NCI-H146 treated with DMSO at 0.1 percent for 48 hours (cell line): Measurements from ENCODE around the gene COPS6.

Experiments used
- DNase-seq: peaks from one replicate; lab custom pipeline; 2025; ENCODE audit not compliant: unreplicated experiment; lab: John Stamatoyannopoulos, UW

Gene COPS6

DNA sequence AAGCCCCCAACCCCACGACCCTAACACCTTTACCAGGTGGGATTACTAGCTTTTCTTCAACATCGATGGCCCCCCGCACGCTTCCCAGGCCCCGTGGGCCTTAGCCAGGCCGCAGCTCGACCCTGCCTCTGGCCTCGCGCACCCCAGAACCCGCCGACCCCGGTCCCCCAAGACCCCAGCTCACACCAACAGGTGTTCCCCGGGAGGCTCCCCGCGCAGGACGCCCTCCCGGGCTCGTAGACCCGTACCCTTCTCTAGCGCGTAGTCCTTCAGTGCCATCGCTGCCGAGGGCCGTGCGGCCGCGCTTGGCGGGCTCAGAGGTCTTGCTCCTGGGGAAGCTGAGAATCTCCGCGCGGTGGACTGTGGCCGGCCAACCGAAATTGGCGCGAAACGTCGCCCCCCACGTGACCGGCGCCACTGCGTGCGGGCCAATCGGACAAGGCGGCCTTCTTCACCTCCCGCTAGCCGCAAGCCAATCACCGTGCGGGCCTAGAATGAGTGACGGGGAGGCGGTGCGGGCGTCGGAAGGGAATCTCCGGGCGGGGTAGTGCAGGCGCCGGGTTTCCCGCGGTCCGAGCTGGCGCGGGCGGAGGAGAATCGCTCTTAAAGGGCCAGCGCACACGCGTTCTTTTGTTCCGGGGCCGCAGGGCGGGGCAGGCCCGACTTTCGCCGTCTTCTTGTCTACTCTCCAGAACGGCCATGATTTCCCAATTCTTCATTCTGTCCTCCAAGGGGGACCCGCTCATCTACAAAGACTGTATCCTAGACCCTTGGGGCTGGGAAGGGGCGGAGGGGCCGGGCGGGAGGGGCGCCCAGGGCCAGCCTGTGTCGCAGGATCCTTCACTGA is 12.5 kb downstream of the COPS6 start, which contains the start of the genes AP4M1 and MCM7:
Gene AP4M1 (plus strand): TSS at position 628 of the 847 bp plus-strand sequence. CDS start 72 bp downstream, at position 700.
Gene MCM7 (minus strand): TSS at position 382 of the 847 bp plus-strand sequence. CDS start 103 bp downstream, at position 279.
- DNase-seq: peak; percentile 96

DNA sequence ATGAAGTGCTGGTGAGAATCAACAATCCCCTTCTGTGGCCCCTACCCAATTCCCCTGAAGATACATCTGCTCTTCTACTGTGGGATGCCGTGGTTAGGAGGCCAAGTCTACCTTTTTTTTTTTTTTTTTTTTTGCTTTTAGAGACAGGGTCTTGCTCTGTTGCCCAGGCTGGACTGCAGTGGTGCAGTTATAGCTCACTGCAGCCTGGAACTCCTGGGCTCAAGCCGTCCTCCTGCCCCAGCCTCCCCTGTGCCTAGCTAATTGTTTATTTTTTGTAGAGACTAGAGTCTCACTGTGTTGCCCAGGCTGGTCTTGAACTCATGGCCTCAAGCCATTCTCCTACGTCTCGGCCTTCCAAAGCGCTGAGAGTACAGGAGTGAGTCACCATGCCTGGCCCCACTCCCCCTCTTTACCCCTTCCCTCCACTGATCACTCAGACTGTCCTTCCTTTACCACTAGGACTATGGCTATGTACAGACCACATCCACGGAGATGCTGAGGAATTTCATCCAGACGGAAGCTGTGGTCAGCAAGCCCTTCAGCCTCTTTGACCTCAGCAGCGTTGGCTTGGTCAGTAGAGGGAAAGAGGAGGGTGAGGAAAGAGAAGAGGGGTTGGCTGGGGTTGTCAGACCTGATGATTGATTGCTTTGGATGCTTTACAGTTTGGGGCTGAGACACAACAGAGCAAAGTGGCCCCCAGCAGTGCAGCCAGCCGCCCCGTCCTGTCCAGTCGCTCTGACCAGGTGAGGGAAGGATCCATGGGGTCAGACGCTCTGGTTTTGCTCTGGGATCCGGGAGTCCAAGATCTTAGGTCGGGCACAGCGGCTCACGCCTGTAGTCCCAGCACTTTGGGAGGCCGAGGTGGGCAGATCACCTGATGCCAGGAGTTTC is 14.4 kb downstream of the COPS6 start:
- no peak for DNase-seq

DNA sequence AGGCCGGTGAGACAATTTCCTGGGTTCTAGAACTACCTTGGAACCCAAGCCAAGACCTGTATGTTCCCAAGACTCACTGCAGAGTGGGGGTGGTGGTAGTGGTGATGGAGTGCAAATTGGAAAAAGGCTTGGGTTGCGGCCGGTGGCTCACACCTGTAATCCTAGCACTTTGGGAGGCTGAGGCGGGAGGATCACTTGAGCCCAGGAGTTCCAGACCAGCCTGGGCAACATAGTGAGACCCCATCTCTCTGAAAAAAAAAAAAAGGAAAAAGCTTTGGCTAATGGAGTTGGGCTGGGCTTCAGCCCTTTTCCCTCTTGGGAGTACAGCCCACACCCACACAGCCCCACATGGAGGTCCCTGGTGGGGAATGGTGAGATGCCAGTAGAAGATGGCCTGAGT is 16.8 kb downstream of the COPS6 start:
- DNase-seq: no peak

DNA sequence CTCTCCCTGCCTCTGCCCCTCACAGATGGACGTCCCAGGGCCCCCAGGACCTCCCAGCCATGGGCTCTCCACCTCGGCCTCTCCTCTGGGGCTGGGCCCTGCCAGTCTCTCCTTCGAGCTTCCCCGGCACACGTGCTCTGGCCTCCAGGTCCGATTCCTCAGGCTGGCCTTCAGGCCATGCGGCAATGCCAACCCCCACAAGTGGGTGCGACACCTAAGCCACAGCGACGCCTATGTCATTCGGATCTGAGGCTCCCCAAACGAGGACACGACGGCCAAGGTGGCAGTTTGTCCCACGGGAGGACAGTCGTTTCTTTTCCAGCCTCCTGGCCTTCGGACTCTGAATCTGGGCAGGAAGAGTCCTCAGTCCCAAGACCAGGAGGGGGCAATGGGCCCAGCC is 17.9 kb downstream of the COPS6 start:
- no peak for DNase-seq

DNA sequence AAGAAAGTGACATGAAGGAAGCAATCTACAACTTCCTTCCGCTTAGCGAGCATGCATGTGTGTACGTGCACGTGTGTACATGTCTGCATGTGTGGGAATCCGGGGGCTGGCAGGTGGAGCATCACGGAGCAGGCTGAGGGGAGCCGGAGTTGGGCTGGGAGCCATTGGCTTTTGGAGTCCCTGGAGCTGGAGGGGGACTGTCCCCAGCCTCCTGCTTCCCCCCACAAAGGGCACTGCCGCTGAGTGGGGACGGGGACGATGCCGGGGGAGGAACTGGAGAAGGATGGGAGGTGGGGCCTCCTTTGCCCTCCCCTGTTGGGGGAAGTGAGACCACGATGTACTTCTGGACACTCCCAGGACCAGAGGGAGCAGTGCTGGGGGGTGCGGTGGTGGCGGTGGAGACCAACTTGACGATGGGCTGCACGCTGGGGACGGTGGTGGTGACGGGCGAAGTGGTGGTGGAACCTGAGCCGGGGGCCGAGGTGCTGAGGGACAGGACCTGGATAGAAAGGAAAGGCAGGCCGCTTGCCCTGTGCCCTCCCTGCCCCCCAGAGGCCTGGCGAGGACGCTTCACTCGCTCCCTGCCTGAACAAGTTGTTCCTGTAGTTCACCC is 18.5 kb downstream of the COPS6 start:
- DNase-seq: no peak

DNA sequence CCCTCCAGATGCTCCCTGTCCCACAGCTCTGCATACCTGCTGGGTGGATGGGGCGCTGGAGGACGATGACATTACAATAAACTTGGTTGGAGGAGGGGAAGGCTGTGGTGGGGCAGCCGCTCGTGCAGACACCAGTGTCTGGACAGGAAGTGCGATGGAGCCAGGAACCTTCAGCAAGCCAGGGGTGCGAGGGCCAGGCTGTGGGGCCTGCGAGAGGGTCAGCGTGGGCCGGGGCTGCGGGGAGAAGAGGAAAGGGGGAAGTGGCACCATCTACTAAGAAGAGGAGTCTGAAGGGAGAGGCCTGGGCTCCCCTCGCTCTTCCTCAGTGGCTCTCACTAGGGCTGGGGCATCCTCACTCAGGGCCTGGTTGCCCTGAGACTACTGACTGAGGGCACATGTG is 19.1 kb downstream of the COPS6 start:
- no peak for DNase-seq

DNA sequence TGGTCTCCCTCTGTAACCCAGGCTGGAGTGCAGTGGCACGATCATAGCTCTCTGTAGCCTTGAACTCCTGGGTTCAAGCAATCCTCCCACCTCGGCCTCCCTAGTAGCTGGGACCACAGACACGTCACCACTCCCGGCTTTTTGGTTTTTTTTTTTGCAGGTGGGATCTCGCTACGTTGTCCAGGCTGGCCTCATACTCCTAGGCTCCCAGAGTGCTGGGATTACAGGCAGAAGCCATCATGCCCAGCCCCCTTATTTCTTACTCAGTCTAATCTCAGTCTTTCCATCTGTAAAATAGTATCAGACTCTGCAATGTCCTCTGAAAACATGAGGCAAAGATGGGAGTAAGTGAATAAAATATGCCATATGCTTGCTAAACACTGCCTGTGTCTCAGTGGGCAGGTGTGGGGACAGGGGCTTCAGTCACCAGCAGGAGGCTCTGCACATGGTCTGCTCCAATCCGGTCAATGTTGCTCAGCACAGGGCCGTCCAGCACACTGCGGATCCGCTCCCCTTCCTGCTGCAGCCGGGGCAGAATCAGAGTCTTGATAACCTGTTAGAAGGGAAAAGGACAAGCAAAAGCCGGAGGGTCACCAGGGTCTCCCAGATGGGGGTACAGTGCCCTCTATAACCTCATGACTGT is 20.9 kb downstream of the COPS6 start:
- DNase-seq: no peak

DNA sequence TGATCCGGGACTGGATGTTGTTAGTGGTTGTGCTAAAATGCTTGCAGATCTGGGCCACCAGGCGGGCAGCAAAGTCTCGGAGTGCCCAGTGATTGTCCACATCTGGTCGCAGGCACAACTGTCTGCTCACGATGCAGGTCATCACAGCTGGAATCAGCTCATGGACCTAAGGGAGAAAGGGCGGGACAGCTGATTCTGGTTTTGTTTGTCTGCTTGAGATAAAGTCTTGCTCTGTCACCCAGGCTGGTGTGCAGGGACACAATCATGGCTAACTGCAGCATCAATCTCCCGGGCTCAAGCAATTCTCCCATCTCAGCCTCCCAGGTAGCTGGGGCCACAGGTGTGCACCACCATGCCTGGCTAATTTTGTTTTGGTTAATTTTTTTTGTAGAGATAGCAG is 22.4 kb downstream of the COPS6 start:
- no peak for DNase-seq

DNA sequence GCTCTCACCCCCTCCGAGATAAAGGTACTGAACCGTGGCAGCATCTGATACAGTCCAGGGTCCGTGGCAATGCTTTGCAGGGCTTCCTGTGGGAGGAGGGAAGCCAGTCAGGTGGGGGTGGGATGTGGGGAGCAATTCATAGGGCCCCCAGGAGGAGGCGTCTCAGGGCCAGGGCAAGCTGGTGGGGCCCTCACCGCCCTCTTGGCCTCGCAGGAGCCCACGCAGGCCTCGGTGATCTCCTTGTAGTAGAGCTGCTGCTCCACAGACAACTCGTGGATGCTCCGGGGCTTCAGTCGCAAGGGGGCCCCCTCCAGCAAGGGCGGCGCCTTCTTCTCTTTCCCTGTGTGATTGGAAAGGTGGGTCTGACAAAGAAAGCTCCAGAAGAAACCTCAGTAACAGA is 23.1 kb downstream of the COPS6 start:
- no peak for DNase-seq

DNA sequence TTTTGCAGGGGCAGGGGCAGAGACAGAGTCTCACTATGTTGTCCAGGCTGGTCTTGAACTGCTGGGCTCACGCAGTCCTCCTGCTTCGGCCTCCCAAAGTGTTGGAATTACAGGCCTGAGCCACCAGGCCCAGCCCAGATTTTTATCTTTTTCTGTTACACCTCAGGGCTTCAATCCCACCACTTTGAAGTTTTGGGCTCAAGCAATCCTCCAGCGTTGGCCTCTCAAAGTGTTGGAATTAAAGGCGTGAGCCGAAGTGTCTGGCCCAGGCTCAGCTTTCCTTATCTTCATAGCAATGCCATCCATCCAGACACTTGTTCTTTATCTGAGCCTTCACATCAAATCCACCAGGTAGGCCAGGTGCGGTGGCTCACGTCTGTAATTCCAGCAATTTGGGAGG is 26.3 kb downstream of the COPS6 start:
- DNase-seq: no peak

DNA sequence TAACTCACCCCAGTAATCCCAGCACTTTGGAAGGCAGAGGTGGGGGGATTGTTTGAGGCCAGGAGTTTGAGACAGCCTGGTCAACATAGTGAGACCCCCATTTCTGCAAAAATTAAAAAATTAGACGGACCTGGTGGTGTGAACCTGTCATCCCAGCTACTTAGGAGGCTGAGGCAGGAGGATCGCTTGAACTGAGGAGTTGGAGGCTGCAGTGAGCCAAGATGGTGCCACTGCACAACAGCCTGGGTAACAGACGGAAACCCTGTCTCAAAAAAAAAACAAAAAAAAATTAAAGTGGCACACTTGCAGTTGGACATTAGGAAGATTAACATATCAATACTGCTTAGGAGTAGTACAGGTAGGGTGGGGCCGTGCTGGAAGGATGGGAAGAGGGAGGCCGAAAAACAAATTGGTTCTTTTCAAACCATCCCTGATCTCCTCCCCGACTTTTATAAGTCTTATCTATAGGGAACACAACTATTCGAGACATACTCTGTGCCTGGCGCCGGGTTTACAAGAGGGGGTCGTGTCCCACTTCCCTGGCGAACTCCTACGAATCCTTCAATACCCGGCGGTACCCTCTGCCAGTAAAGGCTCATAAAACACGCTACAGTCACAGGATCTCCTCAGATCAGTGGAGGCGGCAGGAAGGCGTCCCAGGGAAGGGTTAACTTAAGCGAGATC is 29.8 kb downstream of the COPS6 start:
- no peak for DNase-seq

DNA sequence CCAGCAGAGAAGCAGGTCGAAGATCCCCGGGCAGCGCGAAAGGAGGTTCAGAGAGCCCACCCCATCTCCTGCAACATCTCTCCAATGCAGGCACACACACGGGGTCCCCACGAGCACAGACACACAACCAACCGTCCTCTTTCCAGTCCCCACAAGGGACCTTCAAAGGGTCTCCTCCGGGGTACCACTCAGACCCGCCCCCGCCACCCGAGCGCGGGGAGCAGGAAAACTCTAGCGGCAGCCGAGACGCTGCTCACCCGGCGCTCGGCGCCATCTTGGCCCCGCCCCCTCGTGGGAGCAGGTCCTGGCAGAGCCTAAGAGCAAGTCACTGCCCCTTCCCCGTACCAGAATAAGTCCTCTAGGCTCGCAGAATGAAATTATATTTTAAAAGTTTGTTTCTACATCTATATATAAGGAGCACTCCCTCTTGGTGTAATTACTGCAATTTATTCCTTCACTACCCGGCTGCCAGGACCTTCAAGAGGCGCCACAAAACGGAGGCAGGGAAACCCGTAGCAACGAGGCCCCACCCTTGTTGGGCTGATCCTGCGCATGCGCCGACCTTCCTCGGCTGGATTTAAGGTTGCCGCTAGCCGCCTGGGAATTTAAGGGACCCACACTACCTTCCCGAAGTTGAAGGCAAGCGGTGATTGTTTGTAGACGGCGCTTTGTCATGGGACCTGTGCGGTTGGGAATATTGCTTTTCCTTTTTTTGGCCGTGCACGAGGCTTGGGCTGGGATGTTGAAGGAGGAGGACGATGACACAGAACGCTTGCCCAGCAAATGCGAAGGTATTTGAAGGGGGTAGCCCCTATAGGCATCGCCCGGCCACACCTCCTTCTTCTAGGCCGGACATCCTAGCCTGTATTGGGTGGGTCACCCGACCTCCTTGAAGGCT is 30.6 kb downstream of the COPS6 start, which contains the start of the genes CNPY4 and TAF6:
Gene CNPY4 (plus strand): TSS at position 563 of the 898 bp plus-strand sequence. CDS start 111 bp downstream, at position 674.
Gene TAF6 (minus strand): TSS at position 287 of the 898 bp plus-strand sequence. CDS start 5,149 bp downstream, outside the sequence.
- peak; percentile 82 for DNase-seq

DNA sequence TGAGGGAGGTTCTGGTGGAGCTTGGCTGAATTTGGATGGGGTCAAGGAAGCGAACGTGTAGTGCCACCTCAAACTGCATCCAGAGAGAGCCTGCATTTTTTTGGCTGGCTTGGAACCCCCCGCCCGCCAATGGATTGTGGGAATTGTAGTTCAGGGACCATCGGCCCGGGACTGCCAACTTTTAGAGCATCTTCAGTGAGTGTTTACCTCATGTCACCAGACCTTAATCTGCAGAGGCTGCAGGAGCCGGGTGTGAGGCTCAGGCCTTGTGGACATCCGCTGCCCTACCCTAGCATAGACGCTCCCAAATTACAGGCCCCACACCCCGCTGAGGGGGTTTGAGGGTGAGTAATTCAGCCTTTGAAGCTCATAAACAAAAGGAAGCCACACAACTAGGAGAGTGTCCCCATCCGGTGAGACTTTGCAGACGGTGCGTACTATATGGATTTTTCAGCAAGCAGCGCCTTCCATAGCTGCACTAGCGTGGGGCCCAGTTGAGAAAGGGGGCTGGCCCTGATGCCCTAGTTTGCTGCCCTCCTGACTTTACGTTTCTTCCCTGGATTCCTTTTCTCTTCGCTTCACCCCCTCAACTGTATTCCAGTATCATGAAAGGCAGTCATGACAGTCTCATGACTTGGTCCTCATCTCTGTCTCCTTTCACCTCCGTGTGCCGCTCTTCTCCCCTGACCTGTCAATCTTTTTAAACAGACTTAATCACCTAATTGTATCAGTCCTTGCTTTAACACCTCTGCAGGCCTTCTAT is 31.4 kb downstream of the COPS6 start:
- no peak for DNase-seq

DNA sequence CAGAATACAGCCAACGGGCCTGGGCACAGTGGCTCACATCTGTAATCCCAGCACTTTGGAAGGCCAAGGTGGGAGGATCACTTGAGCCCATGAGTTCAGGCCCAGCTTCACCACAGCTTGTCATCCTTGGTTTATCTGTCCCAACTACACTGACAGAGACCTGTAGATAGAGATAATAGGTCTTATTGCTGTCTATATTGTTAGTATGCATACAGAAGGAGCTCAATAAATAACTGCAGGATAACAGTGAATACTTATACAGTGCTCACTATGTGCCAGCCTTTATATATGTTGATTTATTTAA is 31.9 kb downstream of the COPS6 start:
- no peak for DNase-seq

DNA sequence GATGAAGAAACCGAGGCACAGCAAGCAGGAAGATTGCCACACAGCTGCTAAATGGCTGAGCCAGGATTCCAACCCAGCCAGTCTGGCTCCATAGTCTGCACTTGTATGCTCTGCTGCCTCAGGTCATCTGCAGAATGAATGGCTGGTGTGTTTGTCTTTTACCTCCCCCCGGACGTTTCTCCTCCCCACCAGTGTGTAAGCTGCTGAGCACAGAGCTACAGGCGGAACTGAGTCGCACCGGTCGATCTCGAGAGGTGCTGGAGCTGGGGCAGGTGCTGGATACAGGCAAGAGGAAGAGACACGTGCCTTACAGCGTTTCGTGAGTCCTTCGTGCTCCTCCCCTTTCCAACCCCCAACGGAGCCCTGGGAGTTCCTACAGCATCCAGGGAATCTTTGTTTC is 33.3 kb downstream of the COPS6 start:
- DNase-seq: no peak

DNA sequence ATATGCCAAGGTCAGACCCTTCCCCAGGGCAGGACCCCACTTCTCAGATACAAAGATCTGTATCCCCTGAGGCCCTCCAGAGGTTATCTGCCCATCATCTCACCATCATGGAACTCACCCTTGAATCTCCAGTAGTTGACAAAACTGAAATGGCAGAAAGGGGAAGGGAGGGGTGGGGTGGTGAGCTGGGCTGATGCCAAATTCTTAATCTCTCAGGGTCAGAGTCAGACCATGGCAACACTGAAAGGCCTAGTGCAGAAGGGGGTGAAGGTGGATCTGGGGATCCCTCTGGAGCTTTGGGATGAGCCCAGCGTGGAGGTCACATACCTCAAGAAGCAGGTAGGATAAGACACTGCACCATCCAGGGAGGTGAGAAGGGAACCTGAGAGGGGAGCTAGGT is 33.8 kb downstream of the COPS6 start:
- no peak for DNase-seq

DNA sequence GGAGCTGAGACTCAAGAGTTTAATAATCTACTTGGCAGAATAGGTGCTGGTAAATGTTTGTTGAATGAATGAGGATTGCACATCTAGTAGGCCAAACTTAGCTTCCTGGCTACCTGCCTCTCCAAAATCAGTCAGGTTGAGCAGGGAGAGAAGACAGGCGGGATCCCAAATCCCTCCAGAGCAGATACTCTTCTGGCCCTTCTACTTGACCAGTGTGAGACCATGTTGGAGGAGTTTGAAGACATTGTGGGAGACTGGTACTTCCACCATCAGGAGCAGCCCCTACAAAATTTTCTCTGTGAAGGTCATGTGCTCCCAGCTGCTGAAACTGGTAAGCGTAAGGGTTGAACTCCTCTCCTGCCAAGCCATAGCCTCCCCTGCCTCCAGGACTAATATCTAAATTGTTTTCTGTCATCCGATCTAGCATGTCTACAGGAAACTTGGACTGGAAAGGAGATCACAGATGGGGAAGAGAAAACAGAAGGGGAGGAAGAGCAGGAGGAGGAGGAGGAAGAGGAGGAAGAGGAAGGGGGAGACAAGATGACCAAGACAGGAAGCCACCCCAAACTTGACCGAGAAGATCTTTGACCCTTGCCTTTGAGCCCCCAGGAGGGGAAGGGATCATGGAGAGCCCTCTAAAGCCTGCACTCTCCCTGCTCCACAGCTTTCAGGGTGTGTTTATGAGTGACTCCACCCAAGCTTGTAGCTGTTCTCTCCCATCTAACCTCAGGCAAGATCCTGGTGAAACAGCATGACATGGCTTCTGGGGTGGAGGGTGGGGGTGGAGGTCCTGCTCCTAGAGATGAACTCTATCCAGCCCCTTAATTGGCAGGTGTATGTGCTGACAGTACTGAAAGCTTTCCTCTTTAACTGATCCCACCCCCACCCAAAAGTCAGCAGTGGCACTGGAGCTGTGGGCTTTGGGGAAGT is 35.8 kb downstream of the COPS6 start:
- DNase-seq: no peak
